ENCODE data around the gene CEP76.
A peak's percentile ranks its signal among the peaks of the same experiment; 100 is the strongest.
"Not testable (repeated sequence)": the region's sequence is repeated elsewhere in the genome, so short reads cannot be mapped to it uniquely, and the experiment has no call there.

CEP76 gene

DNA sequence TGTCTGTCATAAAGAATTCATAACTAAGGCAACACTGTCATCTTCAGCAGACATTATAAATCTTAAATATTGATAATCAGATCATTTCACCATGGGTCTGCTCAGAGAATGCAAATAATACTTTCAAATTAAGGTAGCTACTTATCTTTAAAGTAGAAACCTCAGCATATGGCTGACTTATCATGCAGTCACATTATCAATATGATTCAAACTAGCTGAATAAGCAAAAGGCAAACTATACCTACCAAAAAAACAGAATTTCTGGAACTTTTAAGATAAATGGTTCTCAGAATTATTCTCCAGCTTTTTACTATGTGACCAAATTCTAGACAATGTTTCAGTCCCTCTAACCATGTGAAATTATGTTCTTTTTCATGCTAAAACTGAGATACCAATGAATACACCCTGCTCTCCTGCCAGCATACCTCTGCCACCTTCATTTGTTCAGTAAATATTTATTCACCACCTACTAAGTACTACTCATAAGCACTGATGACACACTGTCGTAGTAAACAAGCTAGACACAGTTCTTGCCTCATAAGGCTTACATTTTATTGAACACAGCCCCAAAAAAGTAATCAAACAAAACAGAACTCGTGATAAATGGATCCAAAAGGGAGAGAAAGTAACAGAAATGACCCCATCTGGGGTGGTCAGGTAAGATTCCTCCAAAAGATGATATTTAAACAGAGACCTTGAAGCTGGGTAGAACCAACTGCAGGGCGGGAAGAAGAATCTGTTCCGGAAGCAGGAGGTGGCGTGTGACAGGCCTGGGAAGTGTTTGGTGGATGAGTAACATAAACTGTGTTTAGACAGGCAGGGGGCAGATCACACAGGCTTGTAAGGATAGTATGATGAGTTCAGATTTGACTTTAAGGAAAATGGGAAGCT lies 62.3 kb downstream of the CEP76 start:
- no peak for DNase-seq

DNA sequence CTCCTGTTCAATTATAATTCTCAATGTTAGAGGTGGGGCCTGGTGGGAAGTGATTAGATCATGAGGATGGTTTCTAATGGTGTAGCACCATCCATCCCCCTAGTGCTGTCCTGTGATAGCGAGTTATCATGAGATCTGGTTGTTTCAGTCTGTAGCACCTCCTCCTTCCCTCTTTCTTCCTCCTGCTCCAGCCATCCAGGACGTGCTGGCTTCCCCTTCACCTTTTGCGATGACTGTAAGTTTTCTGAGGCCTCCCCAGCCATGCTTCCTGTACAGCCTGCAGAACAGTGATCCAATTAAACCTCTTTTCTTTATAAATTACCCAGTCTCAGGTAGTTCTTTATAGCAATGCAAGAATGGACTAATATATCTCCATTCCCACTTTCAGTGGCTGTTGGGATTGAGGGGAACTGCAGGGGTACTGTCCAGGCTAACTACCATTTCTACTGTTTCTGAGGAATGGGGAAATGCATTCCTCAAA lies 63.8 kb downstream of the CEP76 start:
- DNase-seq: no peak

GRCh38 chr18:12637901-12638643 lies 64.5 kb downstream of the CEP76 start:
- no peak for DNase-seq

GRCh38 chr18:12637393-12637792 lies 65.1 kb downstream of the CEP76 start:
- no peak for DNase-seq

- no peak for DNase-seq
Measured at GRCh38 chr18:12631831-12632477, 70.6 kb downstream of the CEP76 start.

DNA sequence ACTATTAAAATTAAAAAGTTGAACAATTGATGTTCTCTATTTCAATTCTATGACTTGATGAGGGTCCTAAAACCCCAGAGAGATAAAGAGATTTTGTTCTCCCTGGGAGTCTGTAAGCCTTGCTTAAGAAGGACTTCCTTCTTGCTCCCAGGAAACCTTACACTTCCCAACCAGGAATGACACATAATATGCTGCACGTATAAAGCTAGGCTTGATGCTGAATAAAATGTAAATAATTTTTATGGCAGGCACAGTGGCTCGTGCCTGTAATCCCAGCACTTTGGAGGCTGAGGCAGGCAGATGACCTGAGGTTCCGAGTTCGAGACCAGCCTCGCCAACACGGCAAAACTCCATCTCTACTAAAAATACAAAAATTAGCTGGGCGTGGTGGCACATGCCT lies 72.4 kb downstream of the CEP76 start:
- DNase-seq: no peak

DNA sequence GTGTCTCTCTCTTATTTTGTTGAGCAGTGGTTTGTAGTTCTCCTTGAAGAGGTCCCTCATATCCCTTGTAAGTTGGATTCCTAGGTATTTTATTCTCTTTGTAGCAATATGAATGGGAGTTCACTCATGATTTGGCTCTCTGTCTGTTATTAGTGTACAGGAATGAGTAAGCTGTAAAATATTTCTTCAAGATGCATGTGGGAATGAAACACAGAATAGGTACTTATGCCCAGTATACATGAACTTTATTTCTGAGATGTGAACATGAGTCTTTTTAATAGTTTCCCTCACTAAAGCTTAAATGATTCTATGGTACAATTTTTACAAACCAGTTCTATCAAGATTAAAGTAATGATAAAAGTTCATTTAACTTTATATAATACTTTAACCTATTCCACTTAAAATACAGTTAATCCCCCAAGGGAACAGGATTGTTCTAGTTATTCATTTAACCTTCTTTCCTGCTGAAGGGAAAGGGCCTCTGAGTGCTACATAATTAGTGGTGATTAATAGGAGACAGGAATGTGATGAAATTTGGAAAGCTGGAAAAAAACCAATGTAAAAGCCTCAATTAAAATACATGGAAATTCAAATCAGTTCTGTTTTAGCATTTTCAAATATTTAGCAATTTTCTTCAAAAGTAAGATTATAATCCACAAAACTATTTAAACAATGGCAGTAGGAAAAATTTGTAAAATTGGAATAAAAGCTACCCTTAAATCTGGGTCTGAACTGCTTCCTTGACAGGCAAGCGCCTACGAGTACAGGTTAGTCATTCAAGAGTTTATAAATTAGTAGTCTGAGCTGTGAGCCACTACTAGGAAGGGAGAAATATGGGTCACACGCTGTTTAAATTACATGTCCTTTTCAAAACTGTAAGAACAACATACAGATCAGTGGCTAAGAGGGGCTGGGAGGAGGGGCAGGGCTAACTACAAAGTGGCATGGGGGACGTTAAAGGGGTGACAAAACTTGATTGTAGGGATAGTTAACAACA lies 73.5 kb downstream of the CEP76 start:
- DNase-seq: no peak

GRCh38 chr18:12627199-12627598 lies 75.3 kb downstream of the CEP76 start:
- not testable (repeated sequence) for DNase-seq

DNA sequence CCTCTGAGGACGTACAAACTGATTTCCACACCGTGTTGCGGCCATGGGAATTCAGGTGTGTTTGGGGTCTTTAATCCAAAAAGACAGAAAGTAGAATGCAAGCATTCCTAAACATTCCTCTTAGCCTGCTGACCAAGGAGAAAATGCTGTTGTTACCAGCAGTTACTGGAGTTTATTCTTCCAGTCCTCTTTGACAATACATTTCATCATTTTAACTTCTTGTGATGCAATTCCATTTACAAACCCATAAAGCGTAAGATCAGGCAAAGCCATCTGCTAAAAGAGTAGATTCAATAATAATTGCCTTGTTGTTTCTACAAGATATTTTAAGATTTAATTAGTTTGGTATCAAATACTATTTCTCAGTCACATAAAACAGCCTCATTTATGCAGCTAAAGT lies 77.3 kb downstream of the CEP76 start:
- DNase-seq: peak; percentile 43
